ENCODE measurements around the gene SYT17.

Gene SYT17

DNA sequence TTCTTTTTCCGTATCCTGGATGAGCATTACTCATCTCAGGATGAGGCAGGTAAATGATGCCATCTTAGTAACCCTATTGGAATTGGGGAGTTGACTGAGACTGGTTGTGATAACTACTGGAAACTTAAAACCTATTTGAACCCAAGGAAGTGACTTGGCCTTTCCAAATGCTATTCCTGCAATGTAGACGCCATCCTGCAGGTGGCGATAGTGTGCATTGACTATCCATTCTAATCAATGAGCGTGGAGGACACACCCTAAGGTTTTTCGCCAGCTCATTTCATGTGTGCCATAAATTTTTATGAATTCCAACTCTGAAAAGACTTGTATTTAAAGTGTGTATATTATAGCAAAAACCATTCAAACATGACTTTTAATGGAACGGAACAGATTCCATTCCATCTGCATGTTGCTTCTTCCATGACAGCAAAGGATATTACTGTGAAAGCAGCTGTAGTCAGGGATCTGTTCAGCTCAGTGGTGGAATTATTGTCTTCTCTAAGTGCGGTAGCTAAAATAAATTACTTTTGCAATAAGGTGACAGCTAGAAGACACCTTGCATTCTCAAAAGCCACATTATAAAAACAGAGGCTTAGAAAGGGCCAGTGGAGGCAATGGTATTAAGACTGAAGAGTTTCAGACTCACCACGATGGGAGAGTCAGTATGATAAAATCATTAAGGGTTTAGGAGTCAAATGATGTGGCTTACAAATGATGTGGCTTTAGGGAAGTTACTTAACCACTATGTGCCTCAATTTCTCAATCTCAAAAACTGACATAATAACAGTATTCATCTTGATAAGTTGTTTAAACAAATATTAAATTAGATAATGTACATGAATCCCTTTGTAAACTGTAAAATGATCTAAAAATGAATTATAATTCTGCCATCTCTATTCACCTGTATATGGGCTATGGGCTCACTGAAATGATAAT lies 55.5 kb downstream of the SYT17 start:
- Mint-ChIP-seq H3K36me3 (ENCODE audit: insufficient read depth) (no peaks in the 10 kb centered on the region), H3K9me3 (no peaks in the 10 kb centered on the region), H3K27ac (no peak overlapping the region), H3K27me3 (peaks cover 17 to 24% of the 10 kb centered on the region in 2 donors), H3K4me1 (ENCODE audit: low read depth in 2 of 2) (no peaks in the 10 kb centered on the region), H3K4me3 (no peak overlapping the region)
- ATAC-seq (replicated peaks) (no peak), DNase-seq (no peak)

DNA sequence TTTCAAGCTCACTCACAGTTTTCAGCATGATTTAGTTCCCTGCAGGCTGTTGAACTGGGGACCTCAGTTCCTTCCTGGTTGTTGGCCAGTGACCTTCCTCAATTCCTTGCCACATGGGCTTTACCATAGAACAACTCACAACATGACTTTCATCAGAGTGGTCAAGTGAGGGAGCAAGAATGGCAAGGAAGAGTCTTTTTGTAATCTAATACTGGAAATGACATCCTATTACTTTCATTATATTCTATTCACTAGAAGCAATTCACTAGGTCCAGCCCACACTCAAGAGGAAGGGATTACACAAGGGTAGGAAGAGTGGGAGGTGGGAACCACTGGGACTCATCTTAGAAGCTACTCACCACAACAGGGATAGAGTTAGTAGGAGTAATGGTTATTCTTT lies 57.6 kb downstream of the SYT17 start:
- Mint-ChIP-seq H3K4me3 (no peak overlapping the region), H3K9me3 (no peaks in the 10 kb centered on the region), H3K36me3 (ENCODE audit: insufficient read depth) (no peaks in the 10 kb centered on the region), H3K27ac (no peak overlapping the region), H3K4me1 (ENCODE audit: low read depth in 2 of 2) (no peaks in the 10 kb centered on the region), H3K27me3 (peaks cover 14 to 15% of the 10 kb centered on the region in 2 donors)
- DNase-seq: no peak
- no peak for ATAC-seq (replicated peaks)

DNA sequence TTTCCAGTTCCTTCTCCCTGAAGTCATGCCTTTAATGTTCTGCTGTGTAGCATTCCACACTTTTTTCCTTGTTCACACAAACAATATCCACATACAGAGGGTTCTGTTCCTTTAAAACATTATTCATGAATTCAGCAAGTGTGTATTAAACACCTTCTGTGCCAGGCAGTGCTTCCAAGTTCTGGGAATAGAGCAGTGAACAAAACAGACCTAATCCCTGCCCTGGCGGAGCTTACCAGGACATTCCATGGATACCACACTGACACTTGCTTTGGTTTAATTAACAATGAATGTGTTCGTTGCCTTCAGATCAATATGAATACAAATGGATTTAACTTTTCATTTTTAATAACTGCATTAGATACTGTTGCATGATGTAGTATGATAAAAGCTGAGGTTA lies 59.6 kb downstream of the SYT17 start:
- Mint-ChIP-seq H3K36me3 (ENCODE audit: insufficient read depth) (no peaks in the 10 kb centered on the region), H3K4me3 (no peak overlapping the region), H3K27me3 (peaks cover 12 to 22% of the 10 kb centered on the region in 2 donors), H3K9me3 (no peaks in the 10 kb centered on the region), H3K27ac (no peak overlapping the region), H3K4me1 (ENCODE audit: low read depth in 2 of 2) (no peaks in the 10 kb centered on the region)
- DNase-seq (no peak), ATAC-seq (replicated peaks) (no peak)

DNA sequence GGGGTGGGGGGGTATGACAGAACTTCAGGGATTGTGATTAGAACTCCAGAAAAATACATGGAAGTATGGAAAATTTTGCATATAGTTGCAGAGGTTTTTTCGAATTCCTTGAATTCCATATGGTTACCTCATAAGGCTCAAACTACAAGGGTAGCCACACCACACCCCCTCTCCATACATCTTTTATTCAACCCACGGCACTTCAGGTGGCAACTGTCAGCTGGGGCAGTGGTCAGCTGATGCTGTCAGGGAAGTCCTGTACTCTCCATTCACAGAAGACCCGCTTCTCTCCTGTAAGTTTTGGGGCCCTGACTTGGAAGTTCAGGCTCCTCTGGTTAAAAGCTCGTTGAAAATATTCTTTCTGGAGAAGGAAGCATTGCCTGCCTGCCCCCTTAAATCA lies 60.0 kb downstream of the SYT17 start:
- no peaks in the 10 kb centered on the region for H3K4me1 Mint-ChIP-seq (ENCODE audit: low read depth in 2 of 2)
- ATAC-seq (replicated peaks): no peak
- H3K27ac Mint-ChIP-seq: no peak overlapping the region
- no peak overlapping the region for H3K4me3 Mint-ChIP-seq
- no peak for DNase-seq
- no peaks in the 10 kb centered on the region for H3K36me3 Mint-ChIP-seq (ENCODE audit: insufficient read depth)
- no peaks in the 10 kb centered on the region for H3K9me3 Mint-ChIP-seq
- H3K27me3 Mint-ChIP-seq: peaks cover 12 to 22% of the 10 kb centered on the region in 2 donors

DNA sequence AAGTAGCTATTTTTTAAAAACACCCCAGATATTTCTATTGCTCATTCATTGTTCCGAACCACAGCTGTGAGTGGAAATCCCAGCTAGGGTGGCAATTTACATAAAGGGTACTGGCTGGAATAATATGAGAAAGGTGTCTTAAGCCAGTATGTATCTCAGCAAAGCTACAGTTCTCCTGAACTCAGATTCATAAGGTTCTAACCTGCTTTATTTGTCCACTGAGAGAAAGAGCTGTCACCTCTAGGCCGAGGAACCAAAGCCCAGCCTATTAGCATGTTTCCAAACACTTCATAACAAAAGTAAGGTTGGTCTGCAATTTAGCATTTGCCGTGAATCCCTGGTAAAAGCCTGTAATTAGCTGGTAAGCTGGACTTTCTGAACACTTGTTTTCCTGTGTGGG lies 60.5 kb downstream of the SYT17 start:
- ATAC-seq (replicated peaks) (no peak), DNase-seq (no peak)
- no peaks in the 10 kb centered on the region for H3K36me3 Mint-ChIP-seq (ENCODE audit: insufficient read depth)
- peaks cover 12 to 22% of the 10 kb centered on the region in 2 donors for H3K27me3 Mint-ChIP-seq
- no peaks in the 10 kb centered on the region for H3K4me1 Mint-ChIP-seq (ENCODE audit: low read depth in 2 of 2)
- H3K9me3 Mint-ChIP-seq: no peaks in the 10 kb centered on the region
- H3K27ac Mint-ChIP-seq: no peak overlapping the region
- no peak overlapping the region for H3K4me3 Mint-ChIP-seq

DNA sequence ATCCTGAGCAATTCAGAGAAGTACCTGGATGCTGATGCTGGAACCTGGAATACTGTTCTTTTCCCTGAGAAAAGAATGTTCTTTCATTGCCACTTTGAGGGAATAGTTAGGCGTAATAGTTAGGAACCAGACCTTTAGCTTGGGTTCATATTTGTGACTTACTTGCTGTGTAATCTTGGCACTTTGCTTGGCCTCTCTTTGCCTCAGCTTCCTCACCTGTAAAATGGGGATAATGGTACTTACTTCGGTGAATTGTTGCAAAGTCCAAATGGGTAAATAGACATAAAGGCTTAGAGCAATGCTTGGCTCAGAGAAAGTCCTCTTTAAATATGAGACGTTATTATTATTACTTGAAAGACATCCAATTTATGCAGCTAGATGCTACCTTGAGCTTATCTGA lies 62.5 kb downstream of the SYT17 start:
- Mint-ChIP-seq H3K27me3 (peaks cover 6 to 22% of the 10 kb centered on the region in 2 donors), H3K9me3 (peaks cover 0 to under 1% of the 10 kb centered on the region in 2 donors), H3K4me3 (no peak overlapping the region), H3K36me3 (ENCODE audit: insufficient read depth) (no peaks in the 10 kb centered on the region), H3K27ac (no peak overlapping the region), H3K4me1 (ENCODE audit: low read depth in 2 of 2) (no peaks in the 10 kb centered on the region)
- DNase-seq: no peak
- no peak for ATAC-seq (replicated peaks)

DNA sequence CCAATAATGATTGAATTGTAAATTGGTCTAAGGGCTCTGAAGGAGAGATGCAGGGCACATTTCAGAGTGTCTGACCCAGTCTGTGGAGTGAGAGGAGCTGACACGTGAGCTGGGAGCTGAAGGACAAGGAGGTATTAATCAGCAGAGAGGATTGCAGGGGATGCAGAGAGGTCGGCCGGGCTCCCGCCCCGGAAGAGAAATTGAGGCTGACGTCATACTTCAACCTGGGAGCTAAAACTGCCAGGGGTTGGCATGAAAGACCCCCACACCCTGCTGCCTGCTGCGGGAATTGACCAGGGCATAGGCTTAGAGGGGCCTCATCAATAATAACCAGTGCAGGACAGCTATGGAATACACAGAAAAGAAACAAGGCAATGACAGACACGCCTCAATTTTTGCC lies 63.8 kb downstream of the SYT17 start:
- DNase-seq (no peak), ATAC-seq (replicated peaks) (no peak)
- H3K36me3 Mint-ChIP-seq (ENCODE audit: insufficient read depth): no peaks in the 10 kb centered on the region
- H3K4me1 Mint-ChIP-seq (ENCODE audit: low read depth in 2 of 2): no peaks in the 10 kb centered on the region
- H3K27me3 Mint-ChIP-seq: peaks cover 6 to 22% of the 10 kb centered on the region in 2 donors
- H3K27ac Mint-ChIP-seq: no peak overlapping the region
- H3K4me3 Mint-ChIP-seq: no peak overlapping the region
- H3K9me3 Mint-ChIP-seq: peaks cover 0 to 2% of the 10 kb centered on the region in 2 donors

DNA sequence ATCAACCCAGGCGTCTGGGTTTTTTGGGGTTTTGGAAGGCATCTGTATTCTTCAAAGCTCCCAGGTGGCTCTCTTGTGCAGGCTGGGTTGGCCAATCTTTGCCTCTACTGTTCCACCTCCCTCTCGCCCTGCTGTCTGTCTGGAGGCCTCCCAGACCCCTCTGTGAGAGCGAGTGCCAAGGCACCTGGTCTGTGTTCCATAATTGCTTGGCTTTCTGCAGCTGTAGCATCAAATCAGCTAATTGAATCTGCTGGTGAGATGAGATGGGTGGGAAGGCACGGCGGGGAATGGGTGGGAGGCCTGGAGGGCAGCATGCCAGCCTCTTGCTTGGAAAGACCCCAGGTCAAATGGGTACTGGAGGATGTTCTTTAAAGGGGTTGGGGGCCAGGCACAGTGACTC lies 64.9 kb downstream of the SYT17 start:
- no peaks in the 10 kb centered on the region for H3K36me3 Mint-ChIP-seq (ENCODE audit: insufficient read depth)
- H3K9me3 Mint-ChIP-seq: peaks cover 0 to 2% of the 10 kb centered on the region in 2 donors
- no peak overlapping the region for H3K4me3 Mint-ChIP-seq
- no peak for ATAC-seq (replicated peaks)
- no peaks in the 10 kb centered on the region for H3K4me1 Mint-ChIP-seq (ENCODE audit: low read depth in 2 of 2)
- no peak for DNase-seq
- no peak overlapping the region for H3K27ac Mint-ChIP-seq
- peaks cover 0 to 28% of the 10 kb centered on the region in 2 donors for H3K27me3 Mint-ChIP-seq

DNA sequence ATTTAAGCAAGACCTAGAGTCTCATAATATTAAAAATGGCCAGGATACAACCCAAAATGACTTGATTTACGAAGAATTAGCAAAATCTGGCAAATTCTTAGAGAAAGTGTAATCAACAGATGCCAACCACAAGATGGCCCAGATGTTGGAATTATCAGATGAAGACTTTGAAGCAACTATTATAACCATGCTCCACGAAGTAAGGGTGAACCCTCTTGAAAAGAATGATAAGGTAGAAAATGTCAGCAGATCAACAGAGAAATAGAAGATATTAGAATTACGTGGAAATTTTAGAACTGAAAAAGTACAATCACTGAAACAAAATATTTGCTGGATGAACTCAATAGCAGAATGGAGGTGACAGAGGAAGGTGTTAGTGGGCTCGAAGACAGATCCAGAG lies 67.4 kb downstream of the SYT17 start:
- no peaks in the 10 kb centered on the region for H3K4me1 Mint-ChIP-seq (ENCODE audit: low read depth in 2 of 2)
- H3K9me3 Mint-ChIP-seq: peaks cover 0 to 2% of the 10 kb centered on the region in 2 donors
- DNase-seq (no peak), ATAC-seq (replicated peaks) (no peak)
- H3K4me3 Mint-ChIP-seq: no peak overlapping the region
- peaks cover 0 to 19% of the 10 kb centered on the region in 2 donors for H3K27me3 Mint-ChIP-seq
- H3K27ac Mint-ChIP-seq: no peak overlapping the region
- no peaks in the 10 kb centered on the region for H3K36me3 Mint-ChIP-seq (ENCODE audit: insufficient read depth)

DNA sequence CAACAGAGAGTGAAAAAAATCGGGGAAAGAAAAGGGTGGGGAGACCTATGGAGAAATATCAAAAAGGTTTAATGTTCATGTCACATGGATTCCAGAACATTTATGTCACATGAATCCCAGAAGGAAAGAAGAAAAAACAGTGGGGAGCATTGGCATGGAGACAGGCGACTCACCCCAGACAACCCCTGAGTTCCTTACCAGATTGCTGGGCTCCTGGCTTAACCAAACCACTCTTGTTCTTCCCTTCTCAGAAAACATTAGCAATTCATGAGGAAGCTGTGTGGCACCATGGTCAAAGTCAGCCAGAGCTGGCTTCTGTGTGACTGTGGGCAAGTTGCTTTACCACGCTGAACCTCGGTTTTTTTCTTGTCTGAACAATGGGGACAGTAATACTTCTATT lies 67.8 kb downstream of the SYT17 start:
- H3K36me3 Mint-ChIP-seq (ENCODE audit: insufficient read depth): no peaks in the 10 kb centered on the region
- H3K27me3 Mint-ChIP-seq: peaks cover 0 to 19% of the 10 kb centered on the region in 2 donors
- H3K27ac Mint-ChIP-seq: no peak overlapping the region
- ATAC-seq (replicated peaks) (no peak), DNase-seq (no peak)
- no peak overlapping the region for H3K4me3 Mint-ChIP-seq
- H3K4me1 Mint-ChIP-seq (ENCODE audit: low read depth in 2 of 2): no peaks in the 10 kb centered on the region
- peaks cover 0 to 2% of the 10 kb centered on the region in 2 donors for H3K9me3 Mint-ChIP-seq

DNA sequence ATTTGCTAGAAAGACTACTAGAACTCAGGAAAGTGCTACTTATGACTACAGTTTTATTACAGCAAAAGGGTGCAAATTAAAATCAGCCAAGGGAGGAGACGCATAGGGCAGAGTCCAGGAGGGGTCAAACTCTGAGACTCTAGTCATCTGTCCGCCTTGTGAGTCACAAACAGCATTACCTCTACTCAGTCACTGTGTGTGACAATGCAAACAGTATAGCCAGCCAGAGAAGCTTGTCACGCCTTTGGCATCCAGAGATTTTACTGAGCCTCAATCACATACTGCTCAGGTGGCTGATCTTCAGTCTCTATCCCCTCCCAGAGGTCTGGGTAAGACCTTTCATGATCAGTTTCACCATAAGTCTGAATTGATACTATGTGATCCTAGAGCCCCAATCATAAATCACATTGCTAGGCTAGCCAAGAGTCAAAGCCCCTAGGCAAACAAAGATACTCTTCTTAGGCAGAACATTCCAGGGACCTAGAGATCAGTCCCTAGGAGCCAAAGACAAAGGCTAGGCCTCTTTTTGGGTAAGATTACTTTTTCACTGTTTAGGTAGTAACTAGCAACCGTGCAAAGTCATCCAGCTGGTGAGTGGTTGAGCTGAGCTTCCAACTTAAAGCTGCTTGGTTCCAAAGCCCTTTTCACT lies 68.6 kb downstream of the SYT17 start:
- no peak overlapping the region for H3K4me3 Mint-ChIP-seq
- H3K27ac Mint-ChIP-seq: no peak overlapping the region
- ATAC-seq (replicated peaks) (no peak), DNase-seq (no peak)
- H3K4me1 Mint-ChIP-seq (ENCODE audit: low read depth in 2 of 2): no peaks in the 10 kb centered on the region
- H3K9me3 Mint-ChIP-seq: peaks cover 0 to 2% of the 10 kb centered on the region in 2 donors
- no peaks in the 10 kb centered on the region for H3K36me3 Mint-ChIP-seq (ENCODE audit: insufficient read depth)
- peaks cover 0 to 18% of the 10 kb centered on the region in 2 donors for H3K27me3 Mint-ChIP-seq

DNA sequence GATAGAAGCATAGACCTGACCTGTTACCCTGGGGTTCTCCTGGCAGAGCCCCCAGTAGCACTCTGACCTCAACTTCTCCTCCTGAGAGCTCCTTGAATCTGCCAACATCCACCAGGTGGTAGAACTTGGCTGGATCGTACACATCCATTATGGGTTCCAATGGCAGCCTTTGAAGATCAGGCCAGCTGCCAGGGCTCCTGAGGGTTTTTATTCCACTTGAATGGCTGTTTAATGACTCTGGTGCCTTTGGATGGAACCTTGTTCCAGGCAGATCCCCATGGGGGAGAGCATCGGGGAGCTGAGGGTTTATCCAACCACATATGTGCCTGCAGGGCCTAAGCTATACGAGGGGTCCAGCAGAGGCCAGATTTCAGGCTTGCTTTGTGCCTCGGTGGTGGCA lies 70.4 kb downstream of the SYT17 start:
- H3K4me1 Mint-ChIP-seq (ENCODE audit: low read depth in 2 of 2): no peaks in the 10 kb centered on the region
- no peak overlapping the region for H3K4me3 Mint-ChIP-seq
- H3K27me3 Mint-ChIP-seq: peaks cover 0 to 19% of the 10 kb centered on the region in 2 donors
- no peak overlapping the region for H3K27ac Mint-ChIP-seq
- ATAC-seq (replicated peaks): no peak
- H3K36me3 Mint-ChIP-seq (ENCODE audit: insufficient read depth): no peaks in the 10 kb centered on the region
- H3K9me3 Mint-ChIP-seq: peaks cover 0 to 2% of the 10 kb centered on the region in 2 donors
- no peak for DNase-seq

DNA sequence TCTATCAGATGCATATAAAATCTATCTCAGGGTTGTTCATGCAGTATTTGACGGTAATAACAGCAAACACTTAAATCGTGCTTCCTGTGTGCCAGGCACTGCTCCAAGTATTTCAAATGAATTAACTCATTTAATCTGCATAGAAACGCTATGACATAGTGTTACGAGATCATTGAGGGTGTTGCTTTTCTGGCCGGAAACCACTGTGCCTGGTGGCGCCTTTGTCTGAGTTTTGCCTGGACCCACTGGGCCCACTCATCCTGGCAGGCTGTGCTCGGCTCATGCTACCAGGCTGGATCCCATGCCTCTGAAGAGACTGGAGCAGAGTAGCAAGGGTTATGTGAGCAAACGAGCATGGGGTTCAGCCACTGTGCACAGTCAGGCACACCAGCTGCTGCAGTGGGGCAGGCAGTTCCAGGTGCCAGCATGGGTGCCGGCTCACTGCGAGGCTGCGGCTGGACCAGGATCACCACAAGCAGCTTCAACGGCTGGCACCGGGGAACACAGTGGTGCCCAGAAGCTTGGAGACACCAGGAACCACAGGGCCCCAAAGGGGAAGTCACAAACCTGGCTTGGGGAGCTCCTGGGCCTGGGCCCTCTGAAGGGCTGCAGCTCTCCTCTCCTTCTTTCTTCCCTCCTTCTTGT lies 71.6 kb downstream of the SYT17 start:
- no peak overlapping the region for H3K4me3 Mint-ChIP-seq
- H3K27me3 Mint-ChIP-seq: peaks cover 0 to 19% of the 10 kb centered on the region in 2 donors
- no peak for ATAC-seq (replicated peaks)
- peaks cover 0 to 2% of the 10 kb centered on the region in 2 donors for H3K9me3 Mint-ChIP-seq
- no peaks in the 10 kb centered on the region for H3K36me3 Mint-ChIP-seq (ENCODE audit: insufficient read depth)
- H3K4me1 Mint-ChIP-seq (ENCODE audit: low read depth in 2 of 2): no peaks in the 10 kb centered on the region
- no peak for DNase-seq
- H3K27ac Mint-ChIP-seq: no peak overlapping the region
